ENCODE results near the gene CYB5R4.

The CYB5R4 gene

DNA sequence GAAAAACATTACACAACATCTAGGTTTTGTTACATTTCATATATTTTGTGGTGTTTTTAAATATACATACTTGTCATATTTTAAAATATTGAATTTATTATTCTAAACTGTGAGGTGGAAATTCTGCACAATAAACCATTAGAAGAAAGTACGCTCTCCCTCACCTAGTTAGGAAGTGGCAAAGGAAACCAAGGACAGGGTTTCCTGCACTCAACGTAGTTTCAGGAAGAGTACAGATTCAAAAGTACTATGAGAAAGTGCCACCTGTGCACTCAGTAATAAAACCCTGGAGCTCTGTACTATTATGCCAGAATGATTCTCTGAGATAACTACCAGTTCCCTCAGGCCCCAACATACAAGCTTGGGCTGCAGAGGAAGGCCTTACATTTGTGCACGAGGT lies 119.5 kb downstream of the CYB5R4 start:
- no peak for DNase-seq (ENCODE audit: low spot score)

DNA sequence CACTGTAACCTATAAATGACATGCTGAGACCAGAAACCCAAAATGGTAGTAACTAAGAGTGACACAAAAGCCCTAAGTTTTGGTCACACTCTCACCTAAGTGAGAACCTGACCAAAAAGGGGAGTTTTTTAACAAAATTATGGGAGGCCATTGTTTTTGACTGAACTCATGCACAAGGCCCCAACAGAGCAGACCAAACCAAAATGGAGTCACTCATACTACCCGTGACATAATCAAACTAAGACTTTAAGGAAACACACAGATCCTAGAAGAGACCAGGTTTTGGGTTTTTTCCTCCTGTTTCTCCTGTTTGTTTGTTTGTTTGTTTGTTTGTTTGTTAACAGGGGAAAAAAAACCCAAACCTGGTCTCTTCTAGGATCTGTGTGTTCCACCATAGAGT lies 124.9 kb downstream of the CYB5R4 start:
- no peak for DNase-seq (ENCODE audit: low spot score)

DNA sequence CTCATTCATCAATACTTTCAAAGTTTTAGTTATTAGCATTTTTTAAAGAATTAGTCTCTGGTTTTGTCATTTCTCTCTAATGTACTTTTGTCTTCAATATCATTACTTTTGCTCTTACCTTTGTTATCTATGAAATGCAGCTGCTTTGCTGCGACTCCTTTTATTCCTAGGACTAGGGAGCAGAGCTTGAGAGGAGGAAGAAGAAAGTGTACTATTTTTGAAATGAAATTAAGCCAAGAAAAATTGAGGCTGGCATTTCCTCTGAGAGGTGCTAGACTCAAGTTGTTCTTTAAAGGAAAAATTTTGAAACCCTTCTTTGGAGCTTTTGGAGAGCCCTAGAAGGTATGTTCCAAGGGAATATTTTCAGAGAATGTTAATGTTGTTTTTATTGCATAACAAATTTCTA lies 125.8 kb downstream of the CYB5R4 start:
- DNase-seq (ENCODE audit: low spot score): no peak

DNA sequence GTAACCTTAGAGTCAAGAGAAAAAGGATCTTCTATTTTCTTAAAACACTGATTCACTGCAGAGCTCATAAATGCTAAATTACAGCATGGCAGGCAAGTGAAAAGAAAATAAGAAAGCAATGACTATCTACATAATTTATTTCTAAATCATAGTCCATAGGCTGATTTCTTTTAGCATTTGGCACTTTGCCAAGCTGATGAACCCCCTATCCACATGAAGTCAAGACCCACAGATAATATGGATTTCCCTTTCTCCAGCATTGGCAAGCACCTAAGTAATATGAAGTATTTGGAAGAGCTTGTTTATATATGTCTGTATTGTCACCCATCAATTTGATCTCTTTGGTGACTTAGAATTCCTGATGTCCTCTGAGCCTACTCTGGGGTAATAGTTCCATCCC lies 126.2 kb downstream of the CYB5R4 start:
- no peak for DNase-seq (ENCODE audit: low spot score)

DNA sequence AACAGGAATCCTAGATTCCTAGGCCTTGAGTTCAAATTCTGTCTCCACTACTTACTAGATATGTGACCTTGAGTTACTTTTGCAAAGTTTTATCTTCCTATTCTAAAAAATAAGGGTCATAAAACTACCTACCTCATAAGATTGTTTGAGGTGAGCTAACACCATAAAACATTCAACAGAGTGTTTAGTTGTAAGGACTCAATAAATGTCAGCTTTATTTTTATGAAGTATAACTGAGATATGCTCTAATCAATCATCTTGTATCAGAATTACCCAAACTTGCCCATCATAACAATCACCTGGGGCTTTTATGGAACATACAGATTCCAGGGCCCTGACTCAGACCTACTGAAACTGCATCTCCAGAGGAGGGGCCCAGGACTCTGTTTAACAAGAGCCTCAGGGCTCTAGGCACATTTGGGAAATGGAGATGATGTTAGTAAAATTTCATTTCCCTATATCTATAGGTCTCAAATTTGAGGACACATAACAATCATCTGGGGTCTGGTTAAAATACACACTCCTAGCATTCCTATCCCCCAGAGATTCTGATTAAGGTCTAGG lies 138.6 kb downstream of the CYB5R4 start:
- no peak for DNase-seq (ENCODE audit: low spot score)

DNA sequence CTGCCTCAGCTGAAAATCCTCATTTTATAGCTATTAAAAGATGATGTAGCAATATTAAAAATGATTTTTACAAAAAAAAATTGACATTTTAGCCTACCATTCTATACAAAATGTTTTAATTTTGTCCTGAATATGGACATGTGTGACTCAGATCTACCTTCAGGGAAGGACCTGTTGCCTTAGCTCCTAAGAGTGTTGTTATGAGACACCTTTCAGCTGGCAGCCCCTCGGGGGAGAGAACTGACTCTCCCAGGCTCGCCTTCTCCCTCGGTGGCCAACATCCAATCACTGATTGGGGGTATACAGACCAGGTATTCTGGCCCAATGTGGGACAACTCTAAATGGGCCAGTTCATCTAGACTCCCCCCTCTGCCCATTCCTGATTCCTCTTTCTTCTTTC lies 141.6 kb downstream of the CYB5R4 start:
- no peak for DNase-seq (ENCODE audit: low spot score)

DNA sequence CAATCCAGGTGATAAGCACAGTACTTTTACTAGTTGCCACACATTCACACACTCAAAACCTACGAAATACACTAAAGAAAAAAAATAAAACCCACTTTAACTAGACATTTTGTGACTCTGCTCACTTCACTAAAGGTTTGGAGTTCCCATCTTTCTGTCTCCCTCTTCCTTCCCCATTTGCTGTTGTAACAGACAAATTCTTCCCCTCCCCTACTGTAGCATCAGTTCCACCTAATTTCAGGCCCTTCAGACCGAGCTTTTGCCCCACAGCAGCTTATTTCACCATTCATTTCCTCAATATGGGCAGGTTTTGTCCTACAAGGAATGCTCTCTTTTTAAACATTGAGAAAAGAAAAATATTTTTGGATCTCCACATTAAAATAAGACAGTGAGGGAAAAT lies 142.7 kb downstream of the CYB5R4 start:
- DNase-seq (ENCODE audit: low spot score): no peak

DNA sequence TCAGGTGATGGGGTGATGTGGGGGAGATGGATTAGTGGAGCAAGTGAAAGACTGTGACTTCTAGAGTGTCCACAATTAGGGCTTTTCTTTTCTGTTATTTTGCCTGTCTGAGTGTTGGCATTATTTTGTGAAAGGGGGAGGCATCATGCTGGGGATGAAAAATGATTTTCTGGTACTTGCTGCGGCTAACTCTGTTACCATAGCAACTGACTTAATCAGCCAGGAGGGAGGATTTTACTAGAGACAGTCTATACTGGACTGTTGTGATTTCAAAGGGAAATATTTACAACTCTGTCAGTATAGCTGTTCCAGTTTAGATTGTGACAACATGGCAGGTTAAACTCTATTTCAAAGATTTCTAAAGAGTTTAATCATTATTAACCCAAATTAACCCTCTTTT lies 143.6 kb downstream of the CYB5R4 start:
- DNase-seq (ENCODE audit: low spot score): no peak

DNA sequence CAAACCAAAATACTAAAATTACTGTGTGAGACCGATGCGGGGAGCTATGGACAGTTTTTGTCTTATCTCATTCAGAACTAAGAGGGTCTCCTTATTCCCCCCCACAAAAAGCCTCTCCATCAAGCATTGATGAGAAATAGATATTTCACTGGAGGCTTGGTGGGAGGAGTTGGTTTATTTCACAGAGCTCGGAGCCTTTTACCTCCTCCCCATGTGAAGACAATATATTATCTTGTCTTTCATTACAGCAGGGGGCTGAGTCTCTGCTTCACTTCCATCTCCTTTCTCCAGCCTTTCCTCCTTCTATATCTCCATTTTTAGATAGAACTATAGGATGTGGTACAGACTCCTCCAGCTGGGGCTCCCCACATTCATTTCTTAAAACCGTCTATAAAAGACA lies 144.2 kb downstream of the CYB5R4 start:
- DNase-seq (ENCODE audit: low spot score): no peak

DNA sequence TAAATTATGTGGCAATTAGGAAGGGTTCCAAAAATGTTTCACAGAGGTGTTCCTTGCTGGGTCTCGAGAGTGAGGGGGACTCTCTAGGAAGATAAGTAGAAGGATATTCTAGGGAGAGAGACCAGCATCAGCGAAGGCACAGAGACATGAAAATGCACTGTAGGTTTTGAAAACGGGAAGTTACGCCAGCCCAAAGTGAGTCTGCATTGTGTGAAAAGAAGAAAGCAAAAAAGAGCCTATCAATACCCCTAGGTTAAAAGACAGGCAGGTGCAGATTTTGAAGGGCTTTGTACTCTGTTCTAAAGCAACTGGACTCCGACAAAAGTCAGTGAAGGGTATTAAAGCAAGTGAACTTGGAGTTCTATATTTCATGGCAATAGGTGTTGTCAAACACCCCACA lies 148.4 kb downstream of the CYB5R4 start:
- no peak for DNase-seq (ENCODE audit: low spot score)

DNA sequence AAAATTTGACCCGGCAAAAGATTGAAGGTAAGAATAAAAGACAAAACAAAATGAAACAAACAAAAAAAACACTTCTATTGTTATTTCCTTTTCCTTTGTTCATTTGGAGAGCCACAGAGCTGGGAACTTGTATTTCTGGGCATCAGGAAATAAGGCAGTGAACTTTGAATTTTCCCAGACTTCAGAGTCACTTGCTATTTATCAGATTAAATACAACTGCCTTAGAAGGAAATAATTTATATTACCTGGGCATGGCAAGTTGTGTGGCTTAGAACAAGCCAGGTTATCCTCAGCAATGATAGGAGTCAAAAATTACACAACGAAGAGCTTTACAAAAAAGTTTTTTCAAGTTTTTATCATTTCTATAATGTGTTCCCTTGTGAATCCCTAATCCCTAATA lies 153.9 kb downstream of the CYB5R4 start:
- no peak for DNase-seq (ENCODE audit: low spot score)

DNA sequence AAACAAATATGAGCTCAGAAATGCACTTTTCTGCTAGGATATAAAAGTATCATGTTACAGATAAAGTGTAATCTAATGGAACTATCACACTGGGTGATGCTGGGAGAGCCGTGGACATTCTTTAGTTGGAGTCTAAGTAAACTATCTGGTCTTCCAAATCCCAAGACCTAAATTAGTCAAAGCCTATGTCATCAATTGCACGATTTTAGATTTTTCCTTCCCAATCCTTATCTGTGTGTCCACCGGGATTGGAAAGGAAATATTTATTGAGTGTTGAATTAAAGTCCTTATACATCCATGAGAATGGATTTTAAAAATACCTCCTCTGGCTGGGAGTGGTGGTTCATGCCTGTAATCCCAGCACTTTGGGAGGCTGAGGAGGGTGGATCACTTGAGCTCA lies 154.4 kb downstream of the CYB5R4 start:
- no peak for DNase-seq (ENCODE audit: low spot score)

DNA sequence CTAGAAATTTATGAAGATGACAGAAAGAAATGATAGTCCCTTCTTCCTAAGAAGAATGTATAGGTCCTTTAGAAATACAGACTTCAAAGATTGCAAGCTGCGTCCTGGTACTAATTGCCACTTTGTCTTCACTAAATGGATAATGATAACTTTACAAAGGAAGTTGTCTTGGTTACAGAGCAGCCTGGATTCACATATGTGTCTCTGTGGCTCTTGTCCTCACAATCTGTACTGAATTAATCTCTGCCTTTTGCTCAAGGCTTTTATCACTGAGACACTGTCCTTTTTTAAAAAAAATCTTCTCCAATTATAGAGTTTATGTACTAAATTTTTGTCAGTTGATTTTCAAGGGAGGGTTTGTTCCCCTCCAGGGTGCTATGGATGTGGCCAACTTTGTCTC lies 156.5 kb downstream of the CYB5R4 start:
- DNase-seq (ENCODE audit: low spot score): no peak

Data from hematopoietic multipotent progenitor cell treated with erythropoietin and hydrocortisone succinate and interleukin-3 and kit ligand, for 17 days (in vitro differentiated cells).